Adipocyte (in vitro differentiated cells): ENCODE results near the gene POU5F1.
A peak's percentile ranks its signal among the peaks of the same experiment; 100 is the strongest.
"Not testable (repeated sequence)": the region's sequence is repeated elsewhere in the genome, so short reads cannot be mapped to it uniquely, and the experiment has no call there.

Source experiments
- DNase-seq: peaks from one replicate; pipeline ENCODE4 v3.0.0-alpha.2; 2015; ENCODE audit warnings: low read depth
- H3K27me3 ChIP-seq: replicated peaks from 2 replicates; pipeline ENCODE4 v1.7.0; 2013; ENCODE audit warnings: mild to moderate bottlenecking, low read length, moderate library complexity; ENCODE audit not compliant: control insufficient read depth, insufficient read depth
- H3K36me3 ChIP-seq: 2 replicates; pipeline ENCODE4 v1.7.0; 2013; ENCODE audit warnings: low read length, mild to moderate bottlenecking, moderate library complexity; ENCODE audit not compliant: control insufficient read depth, insufficient read depth, severe bottlenecking
- H3K4me1 ChIP-seq: 2 replicates; pipeline ENCODE4 v1.7.0; 2013; ENCODE audit warnings: mild to moderate bottlenecking, low read length, moderate library complexity; ENCODE audit not compliant: control insufficient read depth, insufficient read depth
- H3K4me3 ChIP-seq: 2 replicates; pipeline ENCODE4 v1.7.0; 2013; ENCODE audit warnings: mild to moderate bottlenecking, low read length, moderate library complexity
- H3K9ac ChIP-seq: 2 replicates; pipeline ENCODE4 v1.7.0; 2013; ENCODE audit warnings: mild to moderate bottlenecking, low read length, moderate library complexity
- H3K9me3 ChIP-seq: 2 replicates; pipeline ENCODE4 v1.7.0; 2013; ENCODE audit warnings: mild to moderate bottlenecking, low read length, moderate library complexity; ENCODE audit not compliant: control insufficient read depth

The POU5F1 gene

DNA sequence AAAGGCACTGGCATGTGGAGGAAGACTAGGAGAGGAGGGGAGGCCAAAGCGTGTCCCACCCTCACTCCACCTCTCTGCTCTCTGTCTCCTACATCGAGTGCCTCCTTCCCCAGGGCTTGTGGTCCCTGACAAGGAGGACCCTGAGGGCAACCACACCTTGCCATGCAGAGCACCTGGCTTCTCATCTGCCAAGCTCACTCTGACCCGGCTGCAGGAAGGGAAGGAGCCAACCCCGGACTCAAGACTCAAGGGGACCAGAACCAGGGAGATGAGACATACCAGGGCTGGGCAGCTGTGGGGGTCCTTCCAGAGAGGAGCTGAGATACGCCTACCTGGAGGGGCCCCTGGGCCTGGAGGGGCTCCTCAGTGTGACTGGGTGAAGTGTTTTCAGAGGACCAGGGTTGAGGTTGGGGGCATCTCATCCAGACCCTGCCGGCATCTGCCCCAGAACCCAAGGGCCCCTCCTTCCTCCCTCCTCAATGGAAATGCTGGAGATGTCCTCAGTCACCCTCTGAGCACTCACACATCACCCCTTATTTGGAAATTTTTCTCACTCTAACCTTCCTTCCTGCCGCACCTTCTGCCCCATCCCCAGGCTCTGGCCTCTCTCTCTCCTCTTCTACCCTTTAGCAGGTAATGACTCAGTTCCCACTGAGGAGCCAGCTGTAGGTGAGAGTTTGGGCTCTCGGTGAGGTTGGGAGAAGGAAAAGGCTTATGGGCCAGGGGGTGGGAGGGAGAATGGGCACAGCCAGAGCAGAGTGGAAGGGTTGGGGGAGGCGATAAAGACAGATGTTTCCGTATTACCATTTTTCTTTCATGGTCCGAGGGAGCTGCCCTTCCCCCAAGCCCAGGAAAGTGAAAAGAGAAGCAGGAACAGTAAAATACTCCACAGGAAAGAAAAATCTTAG lies 32.0 kb upstream of the POU5F1 start:
- no peak for DNase-seq
- no peaks in the 10 kb centered on the region for H3K9me3 ChIP-seq

DNA sequence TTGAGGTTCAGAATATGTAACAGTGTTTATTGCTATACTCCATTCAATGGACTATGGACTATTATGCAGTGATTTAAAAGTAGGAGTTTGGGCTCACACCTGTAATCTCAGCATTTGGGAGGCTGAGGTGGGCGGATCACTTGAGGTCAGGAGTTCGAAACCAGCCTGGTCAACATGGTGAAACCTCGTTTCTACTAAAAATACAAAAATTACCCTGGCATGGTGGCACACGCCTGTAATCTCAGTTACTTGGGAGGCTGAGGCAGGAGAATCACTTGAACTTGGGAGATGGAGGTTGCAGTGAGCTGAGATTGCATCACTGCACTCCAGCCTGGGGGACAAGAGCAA lies 28.6 kb upstream of the POU5F1 start:
- H3K4me1 ChIP-seq, result peaks cover 13% of the 10 kb centered on the region
- H3K9me3 ChIP-seq, H3K27me3 ChIP-seq, H3K9ac ChIP-seq, DNase-seq, H3K4me3 ChIP-seq, H3K36me3 ChIP-seq: not testable (repeated sequence)

More for the DNA sequence above, 32.0 kb upstream of the POU5F1 start:
- Histone ChIP-seq H3K36me3 (no peaks in the 10 kb centered on the region), H3K9ac (no peak overlapping the region), H3K4me3 (no peak overlapping the region), H3K27me3 (no peaks in the 10 kb centered on the region), H3K4me1 (peaks cover 9% of the 10 kb centered on the region)

- Histone ChIP-seq H3K9ac (peak overlapping the region; percentile 88), H3K4me3 (peak overlapping the region; percentile 91), H3K36me3 (no peaks in the 10 kb centered on the region), H3K4me1 (peaks cover 4% of the 10 kb centered on the region), H3K9me3 (no peaks in the 10 kb centered on the region), H3K27me3 (no peaks in the 10 kb centered on the region)
- DNase-seq, result peak; percentile 81
Measured at GRCh38 chr6:31197559-31198305, 27.2 kb upstream of the POU5F1 start.

- peak overlapping the region; percentile 91 for H3K4me3 ChIP-seq
- not testable (repeated sequence) for H3K36me3 ChIP-seq, DNase-seq, H3K27me3 ChIP-seq, H3K9me3 ChIP-seq, H3K9ac ChIP-seq, H3K4me1 ChIP-seq
Measured at GRCh38 chr6:31196251-31197022, 26.0 kb upstream of the POU5F1 start.

DNA sequence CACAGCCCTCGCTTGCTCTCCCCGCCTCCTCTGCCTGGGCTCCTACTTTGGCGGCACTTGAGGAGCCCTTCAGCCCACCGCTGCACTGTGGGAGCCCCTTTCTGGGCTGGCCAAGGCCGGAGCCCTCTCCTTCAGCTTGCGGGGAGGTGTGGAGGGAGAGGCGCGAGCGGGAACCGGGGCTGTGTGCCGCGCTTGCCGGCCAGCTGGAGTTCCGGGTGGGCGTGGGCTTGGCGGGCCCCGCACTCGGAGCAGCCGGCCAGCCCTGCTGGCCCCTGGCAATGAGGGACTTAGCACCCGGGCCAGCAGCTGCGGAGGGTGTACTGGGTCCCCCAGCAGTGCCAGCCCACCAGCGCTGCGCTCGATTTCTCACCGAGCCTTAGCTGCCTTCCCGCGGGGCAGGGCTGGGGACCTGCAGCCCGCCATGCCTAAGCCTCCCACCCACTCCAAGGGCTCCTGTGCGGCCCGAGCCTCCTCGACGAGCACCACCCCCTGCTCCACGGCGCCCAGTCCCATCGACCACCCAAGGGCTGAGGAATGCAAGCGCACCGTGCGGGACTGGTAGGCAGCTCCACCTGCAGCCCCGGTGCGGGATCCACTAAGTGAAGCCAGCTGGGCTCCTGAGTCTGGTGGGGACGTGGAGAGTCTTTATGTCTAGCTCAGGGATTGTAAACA lies 25.0 kb upstream of the POU5F1 start:
- H3K27me3 ChIP-seq, DNase-seq, H3K4me3 ChIP-seq, H3K36me3 ChIP-seq, H3K4me1 ChIP-seq, H3K9me3 ChIP-seq, H3K9ac ChIP-seq: not testable (repeated sequence)

- H3K4me1 ChIP-seq, result peaks cover 4% of the 10 kb centered on the region
- H3K27me3 ChIP-seq, result no peaks in the 10 kb centered on the region
- H3K9ac ChIP-seq, result no peak overlapping the region
- no peak overlapping the region for H3K4me3 ChIP-seq
- no peaks in the 10 kb centered on the region for H3K9me3 ChIP-seq
- H3K36me3 ChIP-seq, result no peaks in the 10 kb centered on the region
- DNase-seq, result no peak
Measured at GRCh38 chr6:31194061-31194834, 23.8 kb upstream of the POU5F1 start.

- H3K36me3 ChIP-seq, result no peaks in the 10 kb centered on the region
- no peak for DNase-seq
- H3K4me3 ChIP-seq, result no peak overlapping the region
- H3K9ac ChIP-seq, result no peak overlapping the region
- H3K27me3 ChIP-seq, result no peaks in the 10 kb centered on the region
- peaks cover 4% of the 10 kb centered on the region for H3K4me1 ChIP-seq
- no peaks in the 10 kb centered on the region for H3K9me3 ChIP-seq
Measured at GRCh38 chr6:31193206-31193605, 22.7 kb upstream of the POU5F1 start.

- not testable (repeated sequence) for H3K4me1 ChIP-seq, H3K4me3 ChIP-seq, H3K27me3 ChIP-seq, H3K9me3 ChIP-seq, H3K36me3 ChIP-seq, H3K9ac ChIP-seq
- peak; percentile 84 for DNase-seq
Measured at GRCh38 chr6:31192431-31193105, 22.1 kb upstream of the POU5F1 start.

DNA sequence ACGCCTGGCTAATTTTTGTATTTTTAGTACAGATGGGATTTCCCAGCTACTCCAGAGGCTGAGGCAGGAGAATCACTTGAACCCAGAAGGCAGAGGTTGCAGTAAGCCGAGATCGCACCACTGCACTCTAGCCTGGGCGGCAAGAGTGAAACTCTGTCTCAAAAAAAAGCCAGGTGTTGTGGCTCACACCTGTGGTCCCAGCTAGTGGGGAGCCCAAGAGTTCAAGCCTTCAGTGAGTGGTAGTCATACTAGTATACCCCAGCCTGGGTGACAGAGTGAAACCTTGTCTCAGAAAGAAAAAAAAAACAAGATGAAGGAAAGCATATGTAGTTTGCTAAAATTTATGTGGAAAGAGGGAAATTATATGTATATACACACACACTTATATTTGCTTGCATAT lies 20.0 kb upstream of the POU5F1 start:
- no peaks in the 10 kb centered on the region for H3K9me3 ChIP-seq
- no peak for DNase-seq
- no peak overlapping the region for H3K4me3 ChIP-seq
- H3K9ac ChIP-seq, result no peak overlapping the region
- no peaks in the 10 kb centered on the region for H3K27me3 ChIP-seq
- peaks cover 4% of the 10 kb centered on the region for H3K4me1 ChIP-seq
- no peaks in the 10 kb centered on the region for H3K36me3 ChIP-seq

DNA sequence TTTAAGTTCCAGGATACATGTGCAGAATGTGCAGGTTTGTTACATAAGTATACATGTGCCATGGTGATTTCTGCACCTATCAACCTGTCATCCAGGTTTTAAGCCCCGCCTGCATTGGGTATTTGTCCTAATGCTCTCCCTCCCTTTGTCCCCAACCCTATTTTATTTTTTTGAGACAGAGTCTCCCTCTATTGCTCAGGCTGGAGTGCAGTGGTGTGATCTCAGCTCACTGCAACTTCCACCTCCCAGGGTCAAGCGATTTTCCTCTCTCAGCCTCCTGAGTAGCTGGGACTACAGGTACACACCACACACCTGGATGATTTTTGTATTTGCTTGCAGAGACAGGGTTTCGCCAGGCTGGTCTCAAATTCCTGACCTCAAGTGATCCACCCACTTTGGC lies 18.7 kb upstream of the POU5F1 start:
- H3K36me3 ChIP-seq, H3K4me1 ChIP-seq, H3K9ac ChIP-seq, H3K4me3 ChIP-seq, H3K9me3 ChIP-seq, DNase-seq, H3K27me3 ChIP-seq: not testable (repeated sequence)
